Fibroblast of lung (primary cell): ENCODE results near the gene WTAP.

Experiments
- EZH2 ChIP-seq: IDR thresholded peaks from 2 replicates; pipeline ENCODE4 v1.5.1; 2012; ENCODE audit warnings: low read length, control low read depth, mild to moderate bottlenecking; ENCODE audit errors: missing control alignments
- TF ChIP-seq, protein P1 (sequence below), 2 donors: IDR thresholded peaks in 1 of 2; conservative IDR thresholded peaks in 1 of 2; 1 replicate in 1 of 2; 2 replicates in 1 of 2; pipeline ENCODE4 v1.5.1; 2011 to 2012; ENCODE audit warnings: low read length in 2 of 2, control low read depth in 1 of 2, inconsistent platforms in 1 of 2, low read depth in 1 of 2, mild to moderate bottlenecking in 1 of 2

DNA sequence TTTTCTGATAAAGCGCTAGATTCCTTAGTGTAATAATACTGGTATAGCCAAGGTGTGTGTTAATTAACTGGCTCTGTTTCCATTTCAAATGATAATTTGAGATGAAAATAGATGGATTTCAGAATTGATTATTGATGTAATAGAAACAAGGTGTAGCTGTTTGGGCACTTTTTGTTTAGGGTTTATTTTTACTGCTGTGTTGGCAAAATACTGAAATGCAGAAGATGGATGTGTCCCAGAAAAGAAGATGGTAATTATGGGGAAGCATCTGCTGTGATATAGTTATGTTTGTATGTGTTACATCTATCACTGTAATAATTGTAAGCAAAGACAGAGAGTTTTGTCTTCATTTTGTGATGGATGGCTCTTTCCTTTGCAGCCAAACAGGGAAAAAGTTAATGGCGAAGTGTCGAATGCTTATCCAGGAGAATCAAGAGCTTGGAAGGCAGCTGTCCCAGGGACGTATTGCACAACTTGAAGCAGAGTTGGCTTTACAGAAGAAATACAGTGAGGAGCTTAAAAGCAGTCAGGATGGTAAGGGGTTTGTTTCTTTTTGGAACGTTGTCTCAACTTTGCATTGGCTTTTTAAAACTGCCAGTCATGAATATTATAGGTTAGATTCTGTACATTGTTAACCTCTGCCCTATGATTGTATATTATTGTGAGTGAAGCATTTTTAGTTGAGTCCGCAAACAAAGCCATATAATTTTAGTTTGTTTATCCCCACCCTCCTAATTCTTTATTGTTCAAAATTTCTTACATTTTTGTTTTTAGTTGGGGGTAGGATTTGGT is 26.0 kb downstream of the WTAP start:
- TF ChIP-seq, protein P1, sequence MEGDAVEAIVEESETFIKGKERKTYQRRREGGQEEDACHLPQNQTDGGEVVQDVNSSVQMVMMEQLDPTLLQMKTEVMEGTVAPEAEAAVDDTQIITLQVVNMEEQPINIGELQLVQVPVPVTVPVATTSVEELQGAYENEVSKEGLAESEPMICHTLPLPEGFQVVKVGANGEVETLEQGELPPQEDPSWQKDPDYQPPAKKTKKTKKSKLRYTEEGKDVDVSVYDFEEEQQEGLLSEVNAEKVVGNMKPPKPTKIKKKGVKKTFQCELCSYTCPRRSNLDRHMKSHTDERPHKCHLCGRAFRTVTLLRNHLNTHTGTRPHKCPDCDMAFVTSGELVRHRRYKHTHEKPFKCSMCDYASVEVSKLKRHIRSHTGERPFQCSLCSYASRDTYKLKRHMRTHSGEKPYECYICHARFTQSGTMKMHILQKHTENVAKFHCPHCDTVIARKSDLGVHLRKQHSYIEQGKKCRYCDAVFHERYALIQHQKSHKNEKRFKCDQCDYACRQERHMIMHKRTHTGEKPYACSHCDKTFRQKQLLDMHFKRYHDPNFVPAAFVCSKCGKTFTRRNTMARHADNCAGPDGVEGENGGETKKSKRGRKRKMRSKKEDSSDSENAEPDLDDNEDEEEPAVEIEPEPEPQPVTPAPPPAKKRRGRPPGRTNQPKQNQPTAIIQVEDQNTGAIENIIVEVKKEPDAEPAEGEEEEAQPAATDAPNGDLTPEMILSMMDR (conservative IDR thresholded peaks at IDR 0.05 in 1 of 2, IDR thresholded peaks at IDR 0.05 in 1 of 2; ENCODE audit: low read depth in 1 of 2, low read length in 2 of 2), result no peak
- TF ChIP-seq EZH2, result no peak
